ENCODE measurements around the gene ATP6V1G2.
"Not testable (repeated sequence)": the region's sequence is repeated elsewhere in the genome, so short reads cannot be mapped to it uniquely, and the experiment has no call there.

Gene ATP6V1G2

DNA sequence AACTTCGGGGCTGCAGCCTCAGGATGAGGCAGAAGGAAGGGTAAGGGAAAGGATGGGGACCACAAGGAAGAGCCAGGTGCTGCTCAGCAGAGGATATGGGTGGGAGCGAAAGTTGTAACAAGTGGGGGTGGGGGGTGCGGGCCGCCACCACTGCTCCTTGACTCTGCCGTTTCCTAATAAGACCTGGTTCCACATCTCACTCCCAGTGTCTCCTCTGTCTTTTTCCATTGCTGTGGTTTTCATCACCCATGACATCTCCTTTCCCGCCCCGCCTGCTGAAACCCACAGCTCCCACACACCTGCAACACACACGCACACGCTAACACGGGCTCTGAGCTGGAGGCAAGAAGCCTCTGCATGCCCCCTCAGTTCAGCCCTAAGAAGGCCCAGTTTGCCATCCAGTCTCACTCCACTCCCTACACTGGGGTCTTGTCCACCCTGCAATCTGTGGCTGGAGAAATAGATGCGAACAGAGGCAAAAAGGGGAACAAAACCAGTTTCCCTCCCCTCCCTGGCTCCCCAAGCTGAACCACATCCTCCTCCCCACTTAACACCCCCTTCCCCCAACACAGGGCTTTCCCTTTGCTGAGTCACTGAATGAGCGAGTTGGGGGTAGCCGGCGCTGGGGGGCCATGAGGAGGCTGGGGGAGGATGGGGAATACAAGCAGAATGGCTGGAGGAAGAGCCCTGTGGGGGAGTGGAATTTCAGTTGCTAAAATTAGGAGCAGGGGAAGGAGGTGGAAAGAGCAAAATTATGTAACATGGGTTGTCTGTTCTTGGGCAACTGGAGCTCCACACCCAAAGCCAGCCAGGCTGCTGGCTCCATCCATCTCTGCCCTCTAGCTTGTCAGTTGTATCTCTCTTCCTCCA is 12.5 kb upstream of the ATP6V1G2 start:
- DNase-seq (ENCODE audit: insufficient read length) (peak; percentile 66), FAIRE-seq (peak; percentile 94)
- TF ChIP-seq POLR2AphosphoS5 (IDR thresholded peaks at IDR 0.05; ENCODE audit: low read depth, low read length): peak; percentile 91
- peak; percentile 80 for TF ChIP-seq POLR2A (IDR thresholded peaks at IDR 0.05; ENCODE audit: low read depth, low read length)
- peak; percentile 45 for TF ChIP-seq TAF1 (IDR thresholded peaks at IDR 0.05; ENCODE audit: borderline replicate concordance, low read depth, low read length)

DNA sequence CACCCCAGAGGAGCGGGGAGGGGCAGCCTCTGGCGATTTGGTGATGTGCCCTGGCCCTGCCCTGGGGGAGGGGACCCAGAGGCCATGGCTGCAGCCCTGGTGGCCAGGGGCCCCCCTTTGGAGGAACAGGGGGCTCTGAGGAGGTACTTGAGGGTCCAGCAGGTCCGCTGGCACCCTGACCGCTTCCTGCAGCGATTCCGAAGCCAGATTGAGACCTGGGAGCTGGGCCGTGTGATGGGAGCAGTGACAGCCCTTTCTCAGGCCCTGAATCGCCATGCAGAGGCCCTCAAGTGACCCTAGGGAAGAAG is 11.9 kb upstream of the ATP6V1G2 start:
- TF ChIP-seq TAF1 (IDR thresholded peaks at IDR 0.05; ENCODE audit: borderline replicate concordance, low read depth, low read length) (no peak), POLR2AphosphoS5 (IDR thresholded peaks at IDR 0.05; ENCODE audit: low read depth, low read length) (no peak), POLR2A (IDR thresholded peaks at IDR 0.05; ENCODE audit: low read depth, low read length) (no peak; the same call in 1 of the 2 replicates)
- no peak for FAIRE-seq
- DNase-seq (ENCODE audit: insufficient read length): no peak

GRCh38 chr6:31557443-31558317 is 11.3 kb upstream of the ATP6V1G2 start:
- FAIRE-seq (peak; percentile 9), DNase-seq (ENCODE audit: insufficient read length) (no peak)
- no peak for TF ChIP-seq POLR2AphosphoS5 (IDR thresholded peaks at IDR 0.05; ENCODE audit: low read depth, low read length)
- no peak for TF ChIP-seq POLR2A (IDR thresholded peaks at IDR 0.05; ENCODE audit: low read depth, low read length)
- TF ChIP-seq TAF1 (IDR thresholded peaks at IDR 0.05; ENCODE audit: borderline replicate concordance, low read depth, low read length): no peak

- FAIRE-seq: peak; percentile 69
- TF ChIP-seq POLR2A (IDR thresholded peaks at IDR 0.05; ENCODE audit: low read depth, low read length) (no peak), POLR2AphosphoS5 (IDR thresholded peaks at IDR 0.05; ENCODE audit: low read depth, low read length) (no peak), TAF1 (IDR thresholded peaks at IDR 0.05; ENCODE audit: borderline replicate concordance, low read depth, low read length) (no peak)
- no peak for DNase-seq (ENCODE audit: insufficient read length)
Measured at GRCh38 chr6:31556307-31556706, 9.9 kb upstream of the ATP6V1G2 start.

GRCh38 chr6:31551371-31551770 is 5.0 kb upstream of the ATP6V1G2 start:
- not testable (repeated sequence) for DNase-seq (ENCODE audit: insufficient read length)
- FAIRE-seq: peak; percentile 62

DNA sequence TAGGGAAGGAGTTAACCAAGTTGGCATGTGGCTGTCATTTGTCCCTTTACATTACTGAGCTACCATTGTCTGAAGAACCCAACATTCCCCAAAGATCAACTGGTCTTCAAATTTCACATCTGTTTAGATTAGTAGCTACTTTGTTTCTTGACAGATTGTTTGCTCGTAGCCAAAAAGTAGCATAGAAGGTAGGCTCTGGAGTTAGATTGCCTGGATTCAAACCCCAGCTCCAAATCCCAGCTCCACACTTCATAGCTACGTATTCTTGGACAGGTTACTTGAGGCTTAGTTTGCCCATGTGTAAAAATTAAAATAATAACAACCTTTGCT is 2.1 kb upstream of the ATP6V1G2 start:
- DNase-seq (ENCODE audit: insufficient read length) (no peak), FAIRE-seq (no peak)
- TF ChIP-seq POLR2AphosphoS5 (IDR thresholded peaks at IDR 0.05; ENCODE audit: low read depth, low read length): no peak
- TF ChIP-seq TAF1 (IDR thresholded peaks at IDR 0.05; ENCODE audit: borderline replicate concordance, low read depth, low read length): no peak
- no peak for TF ChIP-seq POLR2A (IDR thresholded peaks at IDR 0.05; ENCODE audit: low read depth, low read length)

- FAIRE-seq (no peak), DNase-seq (ENCODE audit: insufficient read length) (no peak)
- TF ChIP-seq POLR2A (IDR thresholded peaks at IDR 0.05; ENCODE audit: low read depth, low read length) (no peak), POLR2AphosphoS5 (IDR thresholded peaks at IDR 0.05; ENCODE audit: low read depth, low read length) (0 out of 2 replicates have a peak, but pooled peaks have one; percentile 3), TAF1 (IDR thresholded peaks at IDR 0.05; ENCODE audit: borderline replicate concordance, low read depth, low read length) (no peak)
Measured at GRCh38 chr6:31547727-31548543, 1.5 kb upstream of the ATP6V1G2 start.

DNA sequence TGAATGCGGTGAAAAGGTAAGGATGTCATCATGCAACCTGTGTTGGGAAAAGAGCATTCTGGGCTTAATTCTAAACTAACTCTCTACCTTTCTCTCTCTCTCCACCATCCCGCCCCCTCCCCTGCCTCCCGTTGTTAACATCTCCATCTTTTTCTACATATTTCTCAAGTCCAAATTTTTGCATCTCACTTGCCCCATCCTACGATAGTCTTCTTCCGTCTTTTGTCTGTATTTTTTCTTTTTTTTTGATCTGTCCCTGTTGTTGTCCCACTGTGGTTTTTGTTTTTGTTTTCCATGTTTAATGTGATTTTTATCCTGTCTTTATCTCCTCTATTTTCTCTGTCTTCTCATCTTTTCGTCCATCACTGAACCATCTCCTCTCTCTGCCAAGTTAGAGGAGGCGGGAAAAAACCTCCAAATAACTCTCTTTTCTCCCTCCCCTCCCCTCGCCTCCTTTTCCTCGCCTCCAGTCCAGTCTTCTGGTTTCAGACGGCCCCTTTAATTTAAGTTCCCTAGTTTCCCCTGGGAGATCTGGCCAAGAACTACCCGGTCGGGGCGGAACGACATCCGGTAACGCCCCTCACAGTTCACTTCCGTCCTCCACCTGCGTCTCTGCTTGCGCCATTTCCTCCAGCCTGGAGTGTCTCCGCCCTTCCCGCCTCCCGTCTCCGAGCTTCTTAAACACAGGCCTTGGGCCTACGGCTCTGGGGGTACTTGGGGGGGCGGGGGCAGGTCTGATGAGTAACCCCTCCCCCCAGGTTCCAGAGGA is 734 bp upstream of the ATP6V1G2 start, which contains the start of gene NFKBIL1:
TSS of gene NFKBIL1 (plus strand) at position 651 of the 769 bp plus-strand sequence. CDS start at position 738, 87 bp downstream.
- peak; percentile 96 for FAIRE-seq
- peak; percentile 80 for DNase-seq (ENCODE audit: insufficient read length)
- TF ChIP-seq POLR2A (IDR thresholded peaks at IDR 0.05; ENCODE audit: low read depth, low read length) (peak; percentile 29; the same call in 1 of the 2 replicates), POLR2AphosphoS5 (IDR thresholded peaks at IDR 0.05; ENCODE audit: low read depth, low read length) (peak; percentile 43; the same call in 1 of the 2 replicates), TAF1 (IDR thresholded peaks at IDR 0.05; ENCODE audit: borderline replicate concordance, low read depth, low read length) (no peak; the same call in 1 of the 2 replicates)

DNA sequence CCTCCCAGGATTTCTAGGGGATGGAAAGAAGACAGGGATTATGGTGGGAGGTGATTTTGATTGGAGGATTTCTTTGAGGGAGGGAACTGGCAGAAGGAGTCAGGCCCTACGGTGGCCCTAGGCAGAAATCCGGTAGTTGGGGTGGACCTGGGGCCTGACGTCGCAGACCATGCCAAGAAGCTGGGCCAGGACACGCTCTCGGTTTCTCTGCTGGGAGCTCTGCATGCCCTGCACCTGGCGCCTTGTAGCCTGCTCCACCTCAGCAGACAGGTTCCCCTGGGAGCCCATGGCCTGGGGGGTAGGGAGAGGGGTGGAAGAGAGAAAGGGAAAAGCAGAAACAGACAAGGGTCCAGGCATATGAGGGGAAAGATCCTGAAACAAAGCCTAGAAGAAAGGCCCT is 1.1 kb downstream of the ATP6V1G2 start:
- DNase-seq (ENCODE audit: insufficient read length): no peak
- TF ChIP-seq TAF1 (IDR thresholded peaks at IDR 0.05; ENCODE audit: borderline replicate concordance, low read depth, low read length) (no peak), POLR2A (IDR thresholded peaks at IDR 0.05; ENCODE audit: low read depth, low read length) (no peak), POLR2AphosphoS5 (IDR thresholded peaks at IDR 0.05; ENCODE audit: low read depth, low read length) (no peak)
- no peak for FAIRE-seq

- no peak for TF ChIP-seq POLR2A (IDR thresholded peaks at IDR 0.05; ENCODE audit: low read depth, low read length)
- FAIRE-seq: no peak
Measured at GRCh38 chr6:31544676-31545075, 1.7 kb downstream of the ATP6V1G2 start.

More at GRCh38 chr6:31544676-31545075, 1.7 kb downstream of the ATP6V1G2 start:
- no peak for DNase-seq (ENCODE audit: insufficient read length)

All from GM12892 (cell line).